Loucy (cell line): ENCODE data around the gene CHST10.

Source experiments
- H2AFZ ChIP-seq: fragments of 200-600 bp; sonication (generic); 2 replicates; pipeline ENCODE4 v1.6.0; 2016; ENCODE audit warnings: antibody characterized with exemption, mild to moderate bottlenecking, low read length, moderate library complexity
- H3F3A ChIP-seq: fragments of 200-600 bp; 2 replicates; pipeline ENCODE4 v1.6.0; 2016; ENCODE audit warnings: antibody characterized with exemption, low read depth, mild to moderate bottlenecking
- H3K27me3 ChIP-seq: fragments of 200-600 bp; sonication (generic); 2 replicates; pipeline ENCODE4 v1.6.1; 2014; ENCODE audit warnings: low read length, mild to moderate bottlenecking; ENCODE audit not compliant: insufficient read depth, poor library complexity, severe bottlenecking
- H3K36me3 ChIP-seq: fragments of 200-600 bp; sonication (generic); 2 replicates; pipeline ENCODE4 v1.6.1; 2016; ENCODE audit warnings: low read length; ENCODE audit not compliant: insufficient read depth
- H3K4me1 ChIP-seq: fragments of 200-600 bp; sonication (generic); 2 replicates; pipeline ENCODE4 v1.5.1; 2014; ENCODE audit warnings: low read length, mild to moderate bottlenecking; ENCODE audit not compliant: insufficient read depth, poor library complexity, severe bottlenecking
- H3K4me2 ChIP-seq: fragments of 200-600 bp; sonication (generic); 2 replicates; pipeline ENCODE4 v1.6.0; 2014; ENCODE audit warnings: antibody characterized with exemption, low read length, low read depth, mild to moderate bottlenecking; ENCODE audit not compliant: poor library complexity, severe bottlenecking
- H3K4me3 ChIP-seq: fragments of 200-600 bp; sonication (generic); 2 replicates; pipeline ENCODE4 v1.5.1; 2014; ENCODE audit warnings: low read length, mild to moderate bottlenecking, mixed read lengths; ENCODE audit not compliant: poor library complexity, severe bottlenecking
- H3K79me2 ChIP-seq: fragments of 200-600 bp; sonication (generic); 2 replicates; pipeline ENCODE4 v1.6.1; 2014; ENCODE audit warnings: low read length; ENCODE audit not compliant: insufficient read depth
- H3K9ac ChIP-seq: fragments of 200-600 bp; sonication (generic); 2 replicates; pipeline ENCODE4 v1.6.0; 2014; ENCODE audit warnings: mild to moderate bottlenecking, low read depth, low read length, moderate library complexity; ENCODE audit not compliant: poor library complexity, severe bottlenecking
- H3K9me2 ChIP-seq: fragments of 200-600 bp; sonication (generic); replicated peaks from 2 replicates; pipeline ENCODE4 v1.6.1; 2016; ENCODE audit warnings: low read depth, low read length, mixed read lengths
- H3K9me3 ChIP-seq: fragments of 200-600 bp; sonication (generic); 2 replicates; pipeline ENCODE4 v1.6.1; 2014; ENCODE audit warnings: mild to moderate bottlenecking, antibody characterized with exemption, low read length, low read depth; ENCODE audit not compliant: insufficient read depth
- H4K20me1 ChIP-seq: fragments of 200-600 bp; sonication (generic); 2 replicates; pipeline ENCODE4 v1.6.0; 2014; ENCODE audit warnings: antibody characterized with exemption, low read length, mild to moderate bottlenecking; ENCODE audit not compliant: insufficient read depth, poor library complexity, severe bottlenecking
- EZH2phosphoT487 ChIP-seq: fragments of 200-600 bp; IDR thresholded peaks from 2 replicates; pipeline ENCODE4 v1.6.1; 2018; ENCODE audit warnings: antibody characterized with exemption, mild to moderate bottlenecking, moderate library complexity, borderline replicate concordance
- TF ChIP-seq, protein P1 (sequence below): fragments of 200-600 bp; sonication (generic); conservative IDR thresholded peaks from 2 replicates; pipeline ENCODE4 v1.5.1; 2014; ENCODE audit warnings: mild to moderate bottlenecking, antibody characterized with exemption, low read length

CHST10 gene

DNA sequence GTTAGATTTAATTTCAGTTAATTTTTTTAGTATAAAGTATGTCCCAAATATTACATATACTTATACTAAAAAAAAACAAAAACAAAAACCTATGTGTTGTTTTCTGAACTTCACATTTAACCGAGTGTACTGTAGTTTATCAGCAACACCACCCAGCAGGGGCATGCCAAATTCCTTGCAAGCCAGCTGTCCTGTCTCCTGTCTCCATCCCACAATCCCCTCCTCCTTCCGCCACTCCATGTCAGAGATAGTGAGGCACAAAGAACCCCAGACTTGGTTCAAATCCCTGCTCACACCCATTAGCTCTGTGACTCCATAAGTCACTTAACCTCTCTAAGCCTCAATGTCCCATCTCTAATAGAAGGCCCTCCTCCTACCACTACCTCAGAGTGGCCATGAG is 9.4 kb downstream of the CHST10 start:
- Histone ChIP-seq H3K4me2 (no peak overlapping the region), H3K4me3 (no peak overlapping the region), H2AFZ (no peak overlapping the region), H3K36me3 (peaks cover 8% of the 10 kb centered on the region; the same call in 1 of the 2 replicates), H3K9ac (no peak overlapping the region), H3K79me2 (no peaks in the 10 kb centered on the region), H3K9me3 (no peaks in the 10 kb centered on the region), H4K20me1 (no peaks in the 10 kb centered on the region), H3K9me2 (no peaks in the 10 kb centered on the region), H3F3A (no peaks in the 10 kb centered on the region), H3K4me1 (no peaks in the 10 kb centered on the region), H3K27me3 (no peaks in the 10 kb centered on the region)
- TF ChIP-seq, protein P1, sequence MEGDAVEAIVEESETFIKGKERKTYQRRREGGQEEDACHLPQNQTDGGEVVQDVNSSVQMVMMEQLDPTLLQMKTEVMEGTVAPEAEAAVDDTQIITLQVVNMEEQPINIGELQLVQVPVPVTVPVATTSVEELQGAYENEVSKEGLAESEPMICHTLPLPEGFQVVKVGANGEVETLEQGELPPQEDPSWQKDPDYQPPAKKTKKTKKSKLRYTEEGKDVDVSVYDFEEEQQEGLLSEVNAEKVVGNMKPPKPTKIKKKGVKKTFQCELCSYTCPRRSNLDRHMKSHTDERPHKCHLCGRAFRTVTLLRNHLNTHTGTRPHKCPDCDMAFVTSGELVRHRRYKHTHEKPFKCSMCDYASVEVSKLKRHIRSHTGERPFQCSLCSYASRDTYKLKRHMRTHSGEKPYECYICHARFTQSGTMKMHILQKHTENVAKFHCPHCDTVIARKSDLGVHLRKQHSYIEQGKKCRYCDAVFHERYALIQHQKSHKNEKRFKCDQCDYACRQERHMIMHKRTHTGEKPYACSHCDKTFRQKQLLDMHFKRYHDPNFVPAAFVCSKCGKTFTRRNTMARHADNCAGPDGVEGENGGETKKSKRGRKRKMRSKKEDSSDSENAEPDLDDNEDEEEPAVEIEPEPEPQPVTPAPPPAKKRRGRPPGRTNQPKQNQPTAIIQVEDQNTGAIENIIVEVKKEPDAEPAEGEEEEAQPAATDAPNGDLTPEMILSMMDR: no peak
- TF ChIP-seq EZH2phosphoT487: no peak

DNA sequence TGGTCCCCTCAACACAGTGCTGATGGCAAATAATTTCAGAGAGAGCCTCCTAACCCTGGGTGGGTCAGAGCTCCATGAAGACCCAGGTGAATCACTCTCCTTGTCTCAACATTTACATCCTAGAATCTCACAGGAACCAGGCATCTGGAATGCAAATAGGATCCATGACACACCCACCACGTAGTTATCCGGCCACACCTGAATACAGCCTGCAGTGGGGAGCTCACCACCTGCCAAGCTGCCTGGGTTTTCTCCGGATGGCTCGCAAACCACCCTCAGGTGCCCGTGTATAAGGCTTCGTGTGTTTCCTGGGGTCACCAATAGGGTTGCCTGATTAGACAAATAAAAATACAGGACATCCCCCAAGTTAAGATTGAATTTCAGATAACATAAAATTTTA is 9.9 kb downstream of the CHST10 start:
- peaks cover 8% of the 10 kb centered on the region; the same call in 1 of the 2 replicates for H3K36me3 ChIP-seq

DNA sequence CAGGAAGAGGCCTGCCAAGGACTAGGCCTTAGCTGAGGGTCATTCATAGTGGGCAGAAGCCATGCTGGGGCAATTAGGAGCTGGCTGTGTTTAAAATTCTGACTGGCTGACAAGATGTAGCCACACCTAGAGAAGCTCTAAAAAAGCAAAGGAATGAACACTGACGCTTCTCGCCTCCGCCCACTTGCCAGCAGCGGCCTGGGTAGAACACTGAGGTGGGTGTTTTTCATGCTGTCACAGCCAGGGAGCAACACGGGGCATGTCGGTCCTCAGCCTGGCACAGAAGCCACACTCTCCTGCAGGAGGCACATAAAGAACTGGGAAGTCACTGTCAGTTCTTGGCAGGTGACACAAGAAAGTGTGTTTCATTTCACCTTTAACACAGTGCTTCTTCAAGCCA is 10.4 kb downstream of the CHST10 start:
- Histone ChIP-seq H3K4me1 (no peaks in the 10 kb centered on the region), H3K79me2 (no peaks in the 10 kb centered on the region), H4K20me1 (no peaks in the 10 kb centered on the region), H3K9me2 (no peaks in the 10 kb centered on the region), H3K4me3 (no peak overlapping the region), H3K36me3 (peaks cover 8% of the 10 kb centered on the region; the same call in 1 of the 2 replicates), H3K9me3 (no peaks in the 10 kb centered on the region), H3F3A (no peaks in the 10 kb centered on the region), H3K27me3 (no peaks in the 10 kb centered on the region), H3K9ac (no peak overlapping the region), H2AFZ (no peak overlapping the region), H3K4me2 (no peak overlapping the region)
- TF ChIP-seq, protein P1: no peak
- TF ChIP-seq EZH2phosphoT487: no peak

More for the DNA sequence above, 9.9 kb downstream of the CHST10 start:
- H3K4me2 ChIP-seq: no peak overlapping the region
- H3K9ac ChIP-seq: no peak overlapping the region
- no peaks in the 10 kb centered on the region for H4K20me1 ChIP-seq
- no peaks in the 10 kb centered on the region for H3K9me2 ChIP-seq
- no peaks in the 10 kb centered on the region for H3K27me3 ChIP-seq
- no peak overlapping the region for H3K4me3 ChIP-seq
- TF ChIP-seq, protein P1: no peak
- no peak for TF ChIP-seq EZH2phosphoT487
- H3K9me3 ChIP-seq: no peaks in the 10 kb centered on the region
- no peaks in the 10 kb centered on the region for H3K79me2 ChIP-seq
- H2AFZ ChIP-seq: no peak overlapping the region
- no peaks in the 10 kb centered on the region for H3K4me1 ChIP-seq
- H3F3A ChIP-seq: no peaks in the 10 kb centered on the region
